H9 (cell line): Measurements from ENCODE around the gene ANO9. TPM values are rescaled to one million over a fixed set of nuclear protein-coding genes. Genes with fewer than 3 reads are reported as not detected.

ENCODE experiments used
- DNase-seq: peaks from one replicate; pipeline ENCODE4 v3.0.0-alpha.2; 2017
- H2AFZ ChIP-seq: one replicate; pipeline ENCODE4 v1.6.1; 2013; ENCODE audit warnings: mild to moderate bottlenecking, low read length, control low read depth, moderate library complexity
- H2AK5ac ChIP-seq: 2 replicates; pipeline ENCODE4 v1.6.1; 2013; ENCODE audit warnings: low read length, control low read depth, mixed read lengths; ENCODE audit not compliant: insufficient read length
- H2BK120ac ChIP-seq: one replicate; pipeline ENCODE4 v1.6.1; 2013; ENCODE audit warnings: low read depth, mild to moderate bottlenecking, low read length, control low read depth, inconsistent platforms; ENCODE audit not compliant: poor library complexity, severe bottlenecking
- H2BK12ac ChIP-seq: 2 replicates; pipeline ENCODE4 v1.6.1; 2013; ENCODE audit warnings: low read length, control low read depth, mixed read lengths, low read depth; ENCODE audit not compliant: insufficient read length
- H2BK15ac ChIP-seq: 2 replicates; pipeline ENCODE4 v1.6.1; 2013; ENCODE audit warnings: low read depth, low read length, control low read depth
- H2BK20ac ChIP-seq: one replicate; pipeline ENCODE4 v1.6.1; 2013; ENCODE audit warnings: low read depth, mild to moderate bottlenecking, low read length, control low read depth, inconsistent platforms; ENCODE audit not compliant: poor library complexity, severe bottlenecking
- H2BK5ac ChIP-seq: 2 replicates; pipeline ENCODE4 v1.6.1; 2013; ENCODE audit warnings: low read length, control low read depth, mixed read lengths; ENCODE audit not compliant: insufficient read length
- H3K14ac ChIP-seq: 2 replicates; pipeline ENCODE4 v1.6.1; 2013; ENCODE audit warnings: low read length, control low read depth; ENCODE audit not compliant: insufficient read depth
- H3K18ac ChIP-seq: 2 replicates; pipeline ENCODE4 v1.6.1; 2013; ENCODE audit warnings: low read depth, mild to moderate bottlenecking, mixed read lengths, low read length, control low read depth; ENCODE audit not compliant: insufficient read length
- H3K23ac ChIP-seq: 2 replicates; pipeline ENCODE4 v1.6.1; 2013; ENCODE audit warnings: low read length, control low read depth, mixed read lengths, low read depth; ENCODE audit not compliant: insufficient read length
- H3K23me2 ChIP-seq: 2 replicates; pipeline ENCODE4 v1.6.1; 2013; ENCODE audit warnings: low read depth, mild to moderate bottlenecking, mixed read lengths, low read length, control low read depth; ENCODE audit not compliant: insufficient read length, poor library complexity, severe bottlenecking
- H3K27ac ChIP-seq: 2 replicates; pipeline ENCODE4 v1.5.1; 2013; ENCODE audit warnings: low read length, control low read depth, mixed read lengths, low read depth; ENCODE audit not compliant: insufficient read length
- H3K27me3 ChIP-seq: 2 replicates; pipeline ENCODE4 v1.6.1; 2013; ENCODE audit warnings: low read length, control low read depth, inconsistent platforms; ENCODE audit not compliant: insufficient read depth
- H3K4ac ChIP-seq: 2 replicates; pipeline ENCODE4 v1.6.1; 2013; ENCODE audit warnings: low read depth, mild to moderate bottlenecking, control low read depth, inconsistent platforms, low read length, moderate library complexity
- H3K4me1 ChIP-seq: 2 replicates; pipeline ENCODE4 v1.6.1; 2013; ENCODE audit warnings: low read length, control low read depth, inconsistent platforms; ENCODE audit not compliant: insufficient read depth
- H3K4me2 ChIP-seq: 2 replicates; pipeline ENCODE4 v1.6.1; 2013; ENCODE audit warnings: low read length, control low read depth, mixed read lengths; ENCODE audit not compliant: insufficient read length, insufficient read depth
- H3K56ac ChIP-seq: 2 replicates; pipeline ENCODE4 v1.6.1; 2013; ENCODE audit warnings: low read depth, mild to moderate bottlenecking, mixed read lengths, low read length, control low read depth; ENCODE audit not compliant: insufficient read length
- H3K79me1 ChIP-seq: 2 replicates; pipeline ENCODE4 v1.6.1; 2013; ENCODE audit warnings: low read depth, mild to moderate bottlenecking, moderate library complexity, low read length, control low read depth, inconsistent platforms; ENCODE audit not compliant: insufficient read depth, poor library complexity, severe bottlenecking
- H3K79me2 ChIP-seq: 2 replicates; pipeline ENCODE4 v1.6.1; 2013; ENCODE audit warnings: low read length, control low read depth, inconsistent platforms; ENCODE audit not compliant: insufficient read depth
- H3K9ac ChIP-seq: 2 replicates; pipeline ENCODE4 v1.6.1; 2013; ENCODE audit warnings: low read length, control low read depth, mixed read lengths; ENCODE audit not compliant: insufficient read length; ENCODE audit errors: extremely low read depth
- H3K9me3 ChIP-seq: one replicate; pipeline ENCODE4 v1.6.1; 2013; ENCODE audit warnings: low read depth, low read length, inconsistent platforms; ENCODE audit not compliant: control insufficient read depth
- H3T11ph ChIP-seq: one replicate; pipeline ENCODE4 v1.6.1; 2013; ENCODE audit warnings: mild to moderate bottlenecking, low read length, control low read depth, inconsistent platforms
- H4K20me1 ChIP-seq: one replicate; pipeline ENCODE4 v1.6.1; 2013; ENCODE audit not compliant: control insufficient read depth, insufficient read length, insufficient read depth
- H4K5ac ChIP-seq: 2 replicates; pipeline ENCODE4 v1.6.1; 2013; ENCODE audit warnings: low read depth, mild to moderate bottlenecking, mixed read lengths, low read length, control low read depth; ENCODE audit not compliant: insufficient read length
- H4K8ac ChIP-seq: replicated peaks from 2 replicates; pipeline ENCODE4 v1.6.1; 2013; ENCODE audit warnings: low read length, control low read depth, mixed read lengths, low read depth; ENCODE audit not compliant: insufficient read length
- H4K91ac ChIP-seq: 2 replicates; pipeline ENCODE4 v1.6.1; 2013; ENCODE audit warnings: low read depth, mild to moderate bottlenecking, moderate library complexity, mixed read lengths, low read length, control low read depth; ENCODE audit not compliant: insufficient read length
- H3K27ac Mint-ChIP-seq, 3 experiments: 2 replicates in 2 of 3; 3 replicates in 1 of 3; pipeline ENCODE4 v1.8.0; 2020 to 2021; ENCODE audit warnings: mixed read lengths in 3 of 3, mild to moderate bottlenecking in 1 of 3, moderate library complexity in 1 of 3
- H3K27me3 Mint-ChIP-seq: 2 replicates; pipeline ENCODE4 v1.8.0; 2021; ENCODE audit warnings: low read depth, mild to moderate bottlenecking, moderate library complexity, mixed read lengths
- H3K36me3 Mint-ChIP-seq, 3 experiments: 2 replicates in 2 of 3; 3 replicates in 1 of 3; pipeline ENCODE4 v1.8.0; 2020 to 2021; ENCODE audit warnings: low read depth in 3 of 3, mixed read lengths in 3 of 3; ENCODE audit not compliant: insufficient read depth in 1 of 3
- H3K4me1 Mint-ChIP-seq, 2 experiments: 2 replicates each; pipeline ENCODE4 v1.8.0; 2020; ENCODE audit warnings: mixed read lengths in 2 of 2
- H3K4me3 Mint-ChIP-seq, 2 experiments: 2 replicates in 1 of 2; 3 replicates in 1 of 2; pipeline ENCODE4 v1.8.0; 2020 to 2021; ENCODE audit warnings: mild to moderate bottlenecking in 2 of 2, mixed read lengths in 2 of 2, moderate library complexity in 1 of 2
- H3K9me3 Mint-ChIP-seq, 2 experiments: 2 replicates in 1 of 2; 3 replicates in 1 of 2; pipeline ENCODE4 v1.8.0; 2020; ENCODE audit warnings: mild to moderate bottlenecking in 2 of 2, mixed read lengths in 2 of 2, moderate library complexity in 1 of 2
- WGBS: extraction: QIAGEN DNeasy Blood & Tissue Kit; methylation state at CpG from one replicate; pipeline ENCODE4 v1.1.7; 2013; ENCODE audit warnings: missing lambda C conversion rate, low lambda C conversion rate, mixed read lengths; ENCODE audit not compliant: insufficient read length; ENCODE audit errors: extremely low coverage; 5-methylcytosine and 5-hydroxymethylcytosine counted together
- total RNA-seq: library from RNA; stranded (reverse); gene quantifications from 2 replicates; pipeline ENCODE4 v1.2.1, GENCODE V29; 2021
- TF ChIP-seq, protein P1 (sequence below): fragments of 200-600 bp; sonication (generic); conservative IDR thresholded peaks from 3 replicates; pipeline ENCODE4 v1.8.0; 2021; ENCODE audit warnings: antibody characterized with exemption, mild to moderate bottlenecking

The ANO9 gene
- total RNA-seq, 1 experiment from 2014 or later: 13.1 TPM

DNA sequence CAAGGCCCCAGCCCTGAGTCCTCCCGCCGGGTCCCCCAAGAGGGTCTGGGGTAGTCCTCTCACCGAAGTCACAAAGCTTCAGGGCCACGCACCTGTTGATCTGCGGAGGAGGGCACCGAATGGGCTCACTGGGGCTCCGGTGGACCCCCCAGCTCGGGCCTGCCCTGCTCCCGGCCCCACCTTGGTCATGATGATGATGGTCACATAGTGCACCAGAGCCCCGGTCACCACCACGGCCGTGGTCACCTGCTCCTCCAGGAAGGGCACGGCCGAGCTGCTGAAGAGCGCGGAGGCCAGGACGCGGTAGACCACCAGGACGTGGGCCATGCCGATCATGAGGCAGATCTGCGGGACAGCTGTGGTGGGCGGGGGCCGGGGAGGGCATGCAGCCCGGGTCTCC lies 13.5 kb downstream of the ANO9 start:
- peaks cover 0 to 3% of the 10 kb centered on the region in 2 experiments; a peak in 1 of 4 replicates for H3K4me1 Mint-ChIP-seq
- no peak overlapping the region for H2BK120ac ChIP-seq
- H4K5ac ChIP-seq: no peak overlapping the region
- H3K4me1 ChIP-seq: no peaks in the 10 kb centered on the region
- H3K27ac Mint-ChIP-seq: no peak overlapping the region; a peak in 1 of 7 replicates
- WGBS: no CpG with 5 or more reads among the region's 24 CpGs
- no peaks in the 10 kb centered on the region for H3K79me2 ChIP-seq
- H3K9me3 ChIP-seq: no peaks in the 10 kb centered on the region
- no peak for DNase-seq
- H3K79me1 ChIP-seq: no peaks in the 10 kb centered on the region
- no peak overlapping the region for H3K23ac ChIP-seq
- H3K4ac ChIP-seq: no peak overlapping the region
- no peak overlapping the region for H4K8ac ChIP-seq
- no peak overlapping the region for H2AK5ac ChIP-seq
- no peak overlapping the region for H2AFZ ChIP-seq
- H3K27ac ChIP-seq: no peak overlapping the region
- no peak overlapping the region; the same call in 1 of the 2 replicates for H3K14ac ChIP-seq
- no peak overlapping the region for H2BK20ac ChIP-seq
- no peaks in the 10 kb centered on the region for H3K27me3 ChIP-seq
- H3K36me3 Mint-ChIP-seq: peaks cover 0 to 7% (median 4%) of the 10 kb centered on the region in 3 experiments; a peak in 3 of 7 replicates
- H2BK15ac ChIP-seq: no peak overlapping the region
- no peak overlapping the region for H3T11ph ChIP-seq
- H3K27me3 Mint-ChIP-seq: peaks cover 14% of the 10 kb centered on the region
- no peak overlapping the region for H2BK5ac ChIP-seq
- TF ChIP-seq, protein P1, sequence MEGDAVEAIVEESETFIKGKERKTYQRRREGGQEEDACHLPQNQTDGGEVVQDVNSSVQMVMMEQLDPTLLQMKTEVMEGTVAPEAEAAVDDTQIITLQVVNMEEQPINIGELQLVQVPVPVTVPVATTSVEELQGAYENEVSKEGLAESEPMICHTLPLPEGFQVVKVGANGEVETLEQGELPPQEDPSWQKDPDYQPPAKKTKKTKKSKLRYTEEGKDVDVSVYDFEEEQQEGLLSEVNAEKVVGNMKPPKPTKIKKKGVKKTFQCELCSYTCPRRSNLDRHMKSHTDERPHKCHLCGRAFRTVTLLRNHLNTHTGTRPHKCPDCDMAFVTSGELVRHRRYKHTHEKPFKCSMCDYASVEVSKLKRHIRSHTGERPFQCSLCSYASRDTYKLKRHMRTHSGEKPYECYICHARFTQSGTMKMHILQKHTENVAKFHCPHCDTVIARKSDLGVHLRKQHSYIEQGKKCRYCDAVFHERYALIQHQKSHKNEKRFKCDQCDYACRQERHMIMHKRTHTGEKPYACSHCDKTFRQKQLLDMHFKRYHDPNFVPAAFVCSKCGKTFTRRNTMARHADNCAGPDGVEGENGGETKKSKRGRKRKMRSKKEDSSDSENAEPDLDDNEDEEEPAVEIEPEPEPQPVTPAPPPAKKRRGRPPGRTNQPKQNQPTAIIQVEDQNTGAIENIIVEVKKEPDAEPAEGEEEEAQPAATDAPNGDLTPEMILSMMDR: no peak
- H3K4me2 ChIP-seq: no peak overlapping the region
- H4K20me1 ChIP-seq: no peaks in the 10 kb centered on the region
- H4K91ac ChIP-seq: no peak overlapping the region
- H3K9ac ChIP-seq: no peak overlapping the region
- H2BK12ac ChIP-seq: no peak overlapping the region
- H3K23me2 ChIP-seq: no peaks in the 10 kb centered on the region
- no peaks in the 10 kb centered on the region; a peak in 1 of 5 replicates for H3K9me3 Mint-ChIP-seq
- no peak overlapping the region for H3K4me3 Mint-ChIP-seq
- H3K18ac ChIP-seq: no peak overlapping the region
- H3K56ac ChIP-seq: no peak overlapping the region
